Measurements from ENCODE around the gene C3orf49. TPM values are rescaled to one million over a fixed set of nuclear protein-coding genes. Genes with fewer than 3 reads are reported as not detected.

Gene C3orf49
- total RNA-seq, 1 experiment from 2014 or later = not detected

DNA sequence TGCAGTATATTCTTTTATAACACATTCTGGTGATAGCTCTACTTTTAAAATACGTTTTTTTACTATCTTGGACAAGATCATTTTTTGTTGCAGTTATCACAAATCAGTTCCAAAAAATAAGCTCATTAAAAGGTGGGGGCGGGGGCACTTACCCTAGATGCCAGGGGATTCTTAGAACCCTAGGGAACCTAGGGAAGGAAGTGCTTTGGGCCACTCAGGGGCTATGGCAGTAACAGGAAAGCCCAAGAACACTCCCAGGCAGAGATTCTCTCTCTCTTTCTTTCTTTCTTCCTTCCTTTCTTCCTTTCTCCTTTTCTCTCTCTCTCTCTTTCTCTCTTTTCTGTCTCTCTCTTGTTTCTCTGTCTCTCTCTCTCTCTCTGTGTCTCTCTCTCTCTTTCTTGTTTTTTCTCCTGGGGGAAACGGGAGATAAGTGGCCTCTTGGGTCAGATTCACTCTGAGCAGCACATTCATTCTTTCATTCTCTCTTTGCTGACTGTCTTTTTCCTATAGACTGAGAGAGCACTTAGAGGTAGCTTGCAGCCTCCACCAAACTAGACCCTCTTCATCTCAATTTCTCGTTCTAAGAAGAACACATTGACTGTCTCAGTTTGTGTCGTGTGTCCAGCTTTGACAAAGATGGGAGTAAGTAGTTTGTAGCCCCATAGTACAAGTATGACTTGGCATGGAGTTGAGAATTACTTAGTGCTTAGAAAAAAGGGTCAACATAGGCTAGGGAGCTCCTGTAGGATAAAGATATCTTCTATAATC, 76.5 kb downstream of the C3orf49 start:
- no peak overlapping the region for H3K4me3 ChIP-seq (ENCODE audit: low read length)
- peaks cover 96% of the 10 kb centered on the region for H3K79me2 ChIP-seq (ENCODE audit: low read length)
- no peaks in the 10 kb centered on the region for H3K27me3 ChIP-seq (ENCODE audit: low read length)
- H3K27ac ChIP-seq (ENCODE audit: low read length) = no peak overlapping the region
- H3K4me1 ChIP-seq (ENCODE audit: low read length) = peaks cover 18% of the 10 kb centered on the region
- H3K4me2 ChIP-seq (ENCODE audit: low read depth, low read length, poor library complexity, severe bottlenecking) = no peak overlapping the region
- H3K9me3 ChIP-seq (ENCODE audit: low read length) = no peaks in the 10 kb centered on the region
- H3K9ac ChIP-seq (ENCODE audit: low read length) = no peak overlapping the region
- no peaks in the 10 kb centered on the region for H4K20me1 ChIP-seq (ENCODE audit: insufficient read depth, low read depth, low read length)
- no peak for DNase-seq
- H3K36me3 ChIP-seq (ENCODE audit: insufficient read depth, low read length) = peaks cover 25% of the 10 kb centered on the region
- H2AFZ ChIP-seq (ENCODE audit: low read length) = no peak overlapping the region
- H3K9me2 ChIP-seq (replicated peaks; ENCODE audit: insufficient read depth, low read length) = no peaks in the 10 kb centered on the region

- Histone ChIP-seq H3K27ac (ENCODE audit: low read length) (no peak overlapping the region), H3K4me1 (ENCODE audit: low read length) (peaks cover 18% of the 10 kb centered on the region), H3K27me3 (ENCODE audit: low read length) (no peaks in the 10 kb centered on the region), H3K36me3 (ENCODE audit: insufficient read depth, low read length) (peaks cover 34% of the 10 kb centered on the region), H3K9me2 (replicated peaks; ENCODE audit: insufficient read depth, low read length) (no peaks in the 10 kb centered on the region), H3K4me2 (ENCODE audit: low read depth, low read length, poor library complexity, severe bottlenecking) (no peak overlapping the region), H3K4me3 (ENCODE audit: low read length) (no peak overlapping the region), H4K20me1 (ENCODE audit: insufficient read depth, low read depth, low read length) (no peaks in the 10 kb centered on the region), H3K9ac (ENCODE audit: low read length) (no peak overlapping the region), H3K9me3 (ENCODE audit: low read length) (no peaks in the 10 kb centered on the region), H2AFZ (ENCODE audit: low read length) (no peak overlapping the region), H3K79me2 (ENCODE audit: low read length) (peaks cover 97% of the 10 kb centered on the region)
- no peak for DNase-seq
Observed at GRCh38 chr3:63896332-63897030, 77.4 kb downstream of the C3orf49 start.

Other genes with a start within 250 kb of the C3orf49 start
- gene SNTN, start 166.6 kb upstream of the C3orf49 start, total RNA-seq (2014; rRNA removed; shearing (Covaris generic); ENCODE audit: low replicate concordance) = not detected in 2 replicates
- gene THOC7, start 44.5 kb downstream of the C3orf49 start, total RNA-seq (2014; rRNA removed; shearing (Covaris generic); ENCODE audit: low replicate concordance) = 96.2 and 98.7 TPM in 2 replicates
- 30.4 and 33.6 TPM in 2 replicates for gene ATXN7, start 44.6 kb downstream of the C3orf49 start, total RNA-seq (2014; rRNA removed; shearing (Covaris generic); ENCODE audit: low replicate concordance)
- not detected in 2 replicates for gene SCAANT1, start 93.1 kb downstream of the C3orf49 start, total RNA-seq (2014; rRNA removed; shearing (Covaris generic); ENCODE audit: low replicate concordance)
- gene PSMD6, start 204.2 kb downstream of the C3orf49 start, total RNA-seq (2014; rRNA removed; shearing (Covaris generic); ENCODE audit: low replicate concordance) = 95.6 and 99.4 TPM in 2 replicates

Measured in Karpas-422 (cell line).